ENCODE measurements around the gene TAGLN2.
A peak's percentile ranks its signal among the peaks of the same experiment; 100 is the strongest.
"Not testable (repeated sequence)": the region's sequence is repeated elsewhere in the genome, so short reads cannot be mapped to it uniquely, and the experiment has no call there.

TAGLN2 gene

GRCh38 chr1:159908031-159908940 is 17.0 kb downstream of the TAGLN2 start:
- TF ChIP-seq CTCF (IDR thresholded peaks at IDR 0.05; ENCODE audit: control insufficient read depth, extremely low read depth, insufficient read depth) = no peak
- H3K4me3 ChIP-seq (ENCODE audit: low read depth, low read length) = no peak overlapping the region
- no peak for DNase-seq (ENCODE audit: low read depth)

GRCh38 chr1:159906960-159907359 is 18.3 kb downstream of the TAGLN2 start:
- TF ChIP-seq CTCF (IDR thresholded peaks at IDR 0.05; ENCODE audit: control insufficient read depth, extremely low read depth, insufficient read depth) = no peak
- no peak for DNase-seq (ENCODE audit: low read depth)
- H3K4me3 ChIP-seq (ENCODE audit: low read depth, low read length) = no peak overlapping the region

- not testable (repeated sequence) for DNase-seq (ENCODE audit: low read depth); H3K4me3 ChIP-seq (ENCODE audit: low read depth, low read length)
Measured at GRCh38 chr1:159904036-159904435, 21.3 kb downstream of the TAGLN2 start.

GRCh38 chr1:159902541-159902940 is 22.8 kb downstream of the TAGLN2 start:
- H3K4me3 ChIP-seq (ENCODE audit: low read depth, low read length) = no peak overlapping the region
- no peak for DNase-seq (ENCODE audit: low read depth)
- TF ChIP-seq CTCF (IDR thresholded peaks at IDR 0.05; ENCODE audit: control insufficient read depth, extremely low read depth, insufficient read depth) = no peak

GRCh38 chr1:159900755-159901360 is 24.4 kb downstream of the TAGLN2 start:
- DNase-seq (ENCODE audit: low read depth) = no peak
- no peak for TF ChIP-seq CTCF (IDR thresholded peaks at IDR 0.05; ENCODE audit: control insufficient read depth, extremely low read depth, insufficient read depth)
- H3K4me3 ChIP-seq (ENCODE audit: low read depth, low read length) = peak overlapping the region; percentile 38

GRCh38 chr1:159900086-159900680 is 25.1 kb downstream of the TAGLN2 start, which contains the start of gene CFAP45:
CFAP45 (minus strand) TSS chr1:159900165; CDS start chr1:159900098, 67 bp downstream.
- peak; percentile 94 for DNase-seq (ENCODE audit: low read depth)

GRCh38 chr1:159899634-159900033 is 25.7 kb downstream of the TAGLN2 start:
- DNase-seq (ENCODE audit: low read depth) = not testable (repeated sequence)
- H3K4me3 ChIP-seq (ENCODE audit: low read depth, low read length) = peak overlapping the region; percentile 27; the same call in 1 of the 2 replicates

More at GRCh38 chr1:159900086-159900680, 25.1 kb downstream of the TAGLN2 start, which contains the start of gene CFAP45:
- TF ChIP-seq CTCF (IDR thresholded peaks at IDR 0.05; ENCODE audit: control insufficient read depth, extremely low read depth, insufficient read depth) = no peak
- H3K4me3 ChIP-seq (ENCODE audit: low read depth, low read length) = peak within 1 kb of the TSS; percentile 38
